HCT116 (cell line): ENCODE data around the gene CPT1A.

ENCODE experiments used
- CTCF ChIP-seq, 3 experiments: fragments of 200-600 bp in 1 of 3; sonication (generic) in 1 of 3; IDR thresholded peaks in 2 of 3; conservative IDR thresholded peaks in 1 of 3; 2 replicates each; pipeline ENCODE4 v1.5.1; 2012 to 2017; ENCODE audit warnings: low read depth in 2 of 3, low read length in 2 of 3, antibody characterized with exemption in 1 of 3, borderline replicate concordance in 1 of 3, control low read depth in 1 of 3, mild to moderate bottlenecking in 1 of 3, mixed read lengths in 1 of 3, mixed run types in 1 of 3, moderate library complexity in 1 of 3; ENCODE audit not compliant: insufficient read depth in 1 of 3
- REST ChIP-seq: IDR thresholded peaks from 2 replicates; pipeline ENCODE4 v1.6.1; 2012; ENCODE audit warnings: low read depth
- SIN3A ChIP-seq: IDR thresholded peaks from 2 replicates; pipeline ENCODE4 v1.6.1; 2012; ENCODE audit warnings: low read depth
- SP1 ChIP-seq: IDR thresholded peaks from 2 replicates; pipeline ENCODE4 v1.6.1; 2012; ENCODE audit warnings: low read depth
- SRF ChIP-seq: IDR thresholded peaks from 2 replicates; pipeline ENCODE4 v1.6.1; 2012; ENCODE audit warnings: low read depth
- YY1 ChIP-seq: IDR thresholded peaks from 2 replicates; pipeline ENCODE4 v1.6.1; 2011; ENCODE audit warnings: low read length, low read depth, moderate library complexity, mild to moderate bottlenecking; ENCODE audit not compliant: insufficient replicate concordance; ENCODE audit errors: extremely low read depth
- ZFX ChIP-seq: fragments of 450-650 bp; IDR thresholded peaks from 2 replicates; pipeline ENCODE4 v1.6.1; 2017

GRCh38 chr11:68757711-68758110 is 84.0 kb downstream of the CPT1A start:
- no peak for TF ChIP-seq REST
- TF ChIP-seq SIN3A, result no peak
- TF ChIP-seq CTCF (IDR thresholded peaks at IDR 0.05 in 2 of 3, conservative IDR thresholded peaks at IDR 0.05 in 1 of 3; ENCODE audit: borderline replicate concordance in 1 of 3, insufficient read depth in 1 of 3, low read depth in 2 of 3, low read length in 2 of 3), result no peak
- no peak for TF ChIP-seq SP1
- no peak for TF ChIP-seq YY1
- no peak for TF ChIP-seq ZFX
- no peak for TF ChIP-seq SRF
